Measurements from ENCODE around the gene ABCC11.
A peak's percentile ranks its signal among the peaks of the same experiment; 100 is the strongest.

The ABCC11 gene

GRCh38 chr16:48204825-48205151 is 42.6 kb downstream of the ABCC11 start:
- TF ChIP-seq, protein P1, sequence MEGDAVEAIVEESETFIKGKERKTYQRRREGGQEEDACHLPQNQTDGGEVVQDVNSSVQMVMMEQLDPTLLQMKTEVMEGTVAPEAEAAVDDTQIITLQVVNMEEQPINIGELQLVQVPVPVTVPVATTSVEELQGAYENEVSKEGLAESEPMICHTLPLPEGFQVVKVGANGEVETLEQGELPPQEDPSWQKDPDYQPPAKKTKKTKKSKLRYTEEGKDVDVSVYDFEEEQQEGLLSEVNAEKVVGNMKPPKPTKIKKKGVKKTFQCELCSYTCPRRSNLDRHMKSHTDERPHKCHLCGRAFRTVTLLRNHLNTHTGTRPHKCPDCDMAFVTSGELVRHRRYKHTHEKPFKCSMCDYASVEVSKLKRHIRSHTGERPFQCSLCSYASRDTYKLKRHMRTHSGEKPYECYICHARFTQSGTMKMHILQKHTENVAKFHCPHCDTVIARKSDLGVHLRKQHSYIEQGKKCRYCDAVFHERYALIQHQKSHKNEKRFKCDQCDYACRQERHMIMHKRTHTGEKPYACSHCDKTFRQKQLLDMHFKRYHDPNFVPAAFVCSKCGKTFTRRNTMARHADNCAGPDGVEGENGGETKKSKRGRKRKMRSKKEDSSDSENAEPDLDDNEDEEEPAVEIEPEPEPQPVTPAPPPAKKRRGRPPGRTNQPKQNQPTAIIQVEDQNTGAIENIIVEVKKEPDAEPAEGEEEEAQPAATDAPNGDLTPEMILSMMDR (IDR thresholded peaks at IDR 0.05; ENCODE audit: low read length, missing control alignments) = no peak
- DNase-seq (ENCODE audit: low read depth) = no peak
- no peak overlapping the region for H3K4me3 ChIP-seq (replicated peaks; ENCODE audit: low read depth, low read length)

DNA sequence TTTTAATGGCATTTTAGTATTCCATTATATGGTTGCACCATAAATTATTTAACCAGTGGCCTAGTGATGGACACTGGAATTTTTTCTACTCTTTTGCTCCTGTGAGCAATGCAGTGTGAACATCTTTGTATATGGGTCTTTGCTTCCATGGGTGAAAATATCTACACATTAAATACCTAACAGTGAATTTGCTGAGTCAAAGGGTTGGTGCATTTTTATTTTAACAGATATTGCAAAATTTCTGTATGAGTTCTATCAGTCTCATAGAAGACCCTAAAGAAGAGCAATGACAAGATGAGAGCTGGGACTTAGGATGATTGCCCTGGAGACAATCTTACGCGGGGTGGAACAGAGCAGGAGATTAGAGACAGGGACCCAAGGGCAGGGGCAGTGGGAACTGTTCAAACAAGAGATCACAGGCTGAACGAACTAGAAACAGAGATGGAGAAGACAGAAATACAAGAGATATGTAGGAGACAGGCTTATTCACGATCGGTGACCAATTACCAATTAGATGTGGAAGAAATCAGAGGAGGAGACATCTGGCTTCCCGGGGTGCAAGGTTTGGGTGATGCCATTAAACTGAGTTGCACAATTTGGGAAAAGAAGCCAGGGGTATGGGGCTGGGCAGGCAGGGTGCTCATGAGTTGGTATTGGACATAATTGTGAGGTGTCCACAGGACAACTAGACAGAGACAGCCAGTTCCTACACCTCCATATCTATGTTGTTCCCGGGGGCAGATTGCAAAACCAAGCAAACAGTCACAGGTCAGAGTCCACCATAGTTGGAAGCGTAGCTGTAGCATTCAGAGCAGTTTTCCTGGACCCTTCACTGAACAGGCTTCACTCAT is 43.1 kb downstream of the ABCC11 start:
- H3K4me3 ChIP-seq (replicated peaks; ENCODE audit: low read depth, low read length) = no peak overlapping the region
- TF ChIP-seq, protein P1 (IDR thresholded peaks at IDR 0.05; ENCODE audit: low read length, missing control alignments) = no peak
- no peak for DNase-seq (ENCODE audit: low read depth)

DNA sequence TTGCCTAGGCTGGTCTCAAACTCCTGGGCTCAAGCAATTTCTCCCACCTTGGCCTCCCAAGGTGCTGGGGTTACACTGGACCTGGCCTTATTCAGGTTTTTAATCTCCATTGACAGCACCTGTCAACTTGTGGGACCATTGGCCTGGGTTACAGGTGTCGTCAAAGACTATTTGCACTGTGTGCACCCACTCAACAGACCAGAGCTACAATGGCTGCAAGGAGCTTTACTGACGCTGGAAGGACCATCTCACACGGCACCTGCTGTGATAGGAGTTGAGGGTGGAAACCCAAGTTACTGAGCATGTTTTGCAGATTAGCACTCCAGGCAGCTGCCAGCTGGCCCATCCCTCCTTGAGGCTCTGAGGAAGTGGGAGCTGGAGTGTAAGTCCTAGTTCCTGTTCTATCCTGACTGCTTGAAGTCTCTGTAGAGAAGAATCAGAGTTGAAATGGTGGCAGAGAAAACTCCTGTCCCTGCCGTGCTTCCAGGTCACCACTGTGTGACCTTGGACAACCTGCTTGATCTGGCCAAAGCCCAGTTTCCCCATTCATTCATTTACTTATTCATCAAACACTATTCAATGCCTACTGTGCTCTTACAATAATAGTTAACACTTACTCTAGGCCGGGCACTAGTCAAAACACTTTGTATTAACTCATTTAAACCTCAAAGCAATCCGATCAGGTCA is 45.7 kb downstream of the ABCC11 start:
- no peak overlapping the region for H3K4me3 ChIP-seq (replicated peaks; ENCODE audit: low read depth, low read length)
- DNase-seq (ENCODE audit: low read depth) = no peak
- TF ChIP-seq, protein P1 (IDR thresholded peaks at IDR 0.05; ENCODE audit: low read length, missing control alignments) = no peak

DNA sequence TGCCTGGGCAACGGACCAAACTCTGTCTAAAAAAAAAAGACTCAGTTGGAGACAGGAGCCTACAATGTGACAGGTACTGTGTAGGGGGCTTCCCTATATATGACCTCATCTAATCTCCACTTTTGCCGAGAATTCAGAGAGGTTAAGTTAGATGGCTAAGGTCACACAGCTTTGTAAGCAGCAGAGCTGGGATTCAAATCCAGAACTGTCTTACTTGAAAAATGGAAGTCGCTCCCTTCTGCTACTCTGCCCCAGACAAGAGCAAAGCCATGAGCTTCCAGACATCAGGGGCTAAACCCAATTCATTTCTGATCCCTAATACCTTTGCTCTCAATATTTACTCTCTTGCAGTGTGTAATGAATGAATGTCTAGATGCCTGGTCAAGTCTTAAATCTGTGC is 50.0 kb downstream of the ABCC11 start:
- no peak overlapping the region for H3K4me3 ChIP-seq (replicated peaks; ENCODE audit: low read depth, low read length)
- TF ChIP-seq, protein P1 (IDR thresholded peaks at IDR 0.05; ENCODE audit: low read length, missing control alignments) = no peak
- no peak for DNase-seq (ENCODE audit: low read depth)

DNA sequence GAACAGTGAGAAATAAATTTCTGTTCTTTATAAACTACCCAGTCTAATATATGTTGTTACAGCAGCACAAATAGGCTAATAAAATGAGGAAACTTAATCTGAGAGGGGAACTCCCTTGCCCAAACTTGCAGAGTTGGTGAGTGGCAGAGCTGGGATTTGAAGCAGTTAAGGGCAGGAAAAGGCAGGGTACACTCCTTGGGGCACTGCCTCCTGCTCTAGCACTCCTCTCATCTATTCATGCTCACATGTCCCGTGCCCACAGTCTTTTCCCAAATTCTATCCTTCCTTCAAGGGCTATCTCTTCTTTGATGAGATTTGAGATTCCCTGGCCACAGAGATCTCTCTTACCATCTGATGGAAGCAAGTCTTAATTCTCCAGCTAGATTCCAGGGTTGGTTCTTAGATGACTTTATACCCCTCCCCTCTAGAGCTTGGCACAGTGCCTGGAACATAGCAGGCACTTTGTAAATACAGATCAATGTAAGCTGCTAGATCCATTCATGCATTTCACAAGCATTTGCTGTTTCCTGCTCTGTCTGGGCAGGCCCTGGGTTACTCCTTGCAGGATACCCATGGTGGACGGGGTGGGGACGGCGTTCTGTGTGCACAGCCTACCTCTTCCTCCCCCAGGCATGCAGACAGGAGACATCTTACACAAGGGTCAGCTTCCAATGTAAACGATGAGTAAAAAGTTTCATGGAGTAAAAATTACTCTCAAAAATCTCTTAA is 52.3 kb downstream of the ABCC11 start:
- TF ChIP-seq, protein P1 (IDR thresholded peaks at IDR 0.05; ENCODE audit: low read length, missing control alignments) = no peak
- H3K4me3 ChIP-seq (replicated peaks; ENCODE audit: low read depth, low read length) = no peak overlapping the region
- peak; percentile 48 for DNase-seq (ENCODE audit: low read depth)

- TF ChIP-seq, protein P1 (IDR thresholded peaks at IDR 0.05; ENCODE audit: low read length, missing control alignments) = no peak
- no peak overlapping the region for H3K4me3 ChIP-seq (replicated peaks; ENCODE audit: low read depth, low read length)
Observed at GRCh38 chr16:48193846-48194245, 53.5 kb downstream of the ABCC11 start.

More at GRCh38 chr16:48193846-48194245, 53.5 kb downstream of the ABCC11 start:
- no peak for DNase-seq (ENCODE audit: low read depth)
